ENCODE data around the gene ADAMTS16.

ADAMTS16 gene

GRCh38 chr5:5315068-5315980 lies 175.2 kb downstream of the ADAMTS16 start:
- no peak for DNase-seq (ENCODE audit: low read depth)

DNA sequence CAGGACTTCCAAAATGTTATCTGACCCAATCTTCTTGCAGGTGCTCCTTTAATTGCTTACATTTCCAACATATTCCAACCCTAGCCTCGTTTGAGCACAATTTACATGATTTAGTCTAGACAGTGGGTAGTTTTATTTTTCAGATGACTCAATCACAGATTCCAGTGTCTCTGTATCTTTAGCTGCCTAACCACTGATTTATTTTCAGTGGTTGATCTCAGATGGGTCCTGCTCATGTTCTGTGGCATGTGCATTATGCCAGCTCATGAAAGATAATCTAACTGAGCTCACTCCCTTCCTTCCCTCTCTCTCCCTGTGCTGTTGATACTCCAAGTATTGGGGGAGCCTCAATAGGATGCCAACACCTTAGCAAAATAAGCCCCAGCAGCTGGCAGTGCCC lies 176.2 kb downstream of the ADAMTS16 start:
- no peak for DNase-seq (ENCODE audit: low read depth)

DNA sequence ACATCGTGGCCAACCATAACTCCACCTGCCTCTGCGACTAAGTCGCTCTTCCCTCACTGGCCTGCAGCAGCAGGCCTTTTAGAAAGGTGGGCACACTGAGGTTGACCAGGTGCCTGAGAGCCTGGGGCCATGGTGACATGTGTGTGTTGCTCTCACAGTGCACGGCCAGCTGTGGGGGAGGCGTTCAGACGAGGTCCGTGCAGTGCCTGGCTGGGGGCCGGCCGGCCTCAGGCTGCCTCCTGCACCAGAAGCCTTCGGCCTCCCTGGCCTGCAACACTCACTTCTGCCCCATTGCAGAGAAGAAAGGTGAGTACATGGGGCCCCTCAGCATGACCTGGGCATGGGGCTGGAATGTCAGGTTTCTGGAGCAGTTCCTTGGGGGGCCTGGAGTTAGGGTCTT lies 177.8 kb downstream of the ADAMTS16 start:
- no peak for DNase-seq (ENCODE audit: low read depth)

DNA sequence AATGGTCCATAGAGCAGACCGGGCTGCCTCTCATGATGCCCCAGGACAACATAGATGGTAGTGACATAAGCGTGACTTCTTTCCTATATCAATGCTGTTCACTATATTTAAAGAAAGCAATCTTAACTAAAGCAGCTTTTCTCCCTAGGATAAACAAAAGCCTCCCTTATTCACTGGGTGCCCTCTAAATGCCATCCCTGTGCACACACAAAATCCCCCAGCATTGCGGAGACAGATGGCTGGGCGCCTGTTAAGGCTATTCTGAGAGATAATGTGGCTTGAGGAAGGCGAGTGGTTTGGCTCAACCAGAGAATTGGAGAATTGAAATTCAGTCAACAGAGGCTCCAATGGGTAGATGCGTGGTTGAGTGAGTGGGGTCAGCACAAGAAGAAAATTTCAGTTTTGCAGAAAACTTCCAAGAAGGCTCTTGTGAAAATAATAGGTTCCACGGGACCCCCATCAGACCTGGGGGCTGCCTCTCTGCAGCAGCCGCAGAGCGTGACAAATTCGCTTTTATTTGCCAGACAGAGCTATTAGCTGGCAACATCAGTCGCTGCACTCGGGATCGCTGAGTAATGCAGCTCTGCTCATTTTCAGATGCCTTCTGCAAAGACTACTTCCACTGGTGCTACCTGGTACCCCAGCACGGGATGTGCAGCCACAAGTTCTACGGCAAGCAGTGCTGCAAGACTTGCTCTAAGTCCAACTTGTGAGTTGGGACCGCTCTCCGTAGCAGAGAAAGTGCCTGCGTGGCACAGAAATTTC lies 178.5 kb downstream of the ADAMTS16 start:
- no peak for DNase-seq (ENCODE audit: low read depth)

DNA sequence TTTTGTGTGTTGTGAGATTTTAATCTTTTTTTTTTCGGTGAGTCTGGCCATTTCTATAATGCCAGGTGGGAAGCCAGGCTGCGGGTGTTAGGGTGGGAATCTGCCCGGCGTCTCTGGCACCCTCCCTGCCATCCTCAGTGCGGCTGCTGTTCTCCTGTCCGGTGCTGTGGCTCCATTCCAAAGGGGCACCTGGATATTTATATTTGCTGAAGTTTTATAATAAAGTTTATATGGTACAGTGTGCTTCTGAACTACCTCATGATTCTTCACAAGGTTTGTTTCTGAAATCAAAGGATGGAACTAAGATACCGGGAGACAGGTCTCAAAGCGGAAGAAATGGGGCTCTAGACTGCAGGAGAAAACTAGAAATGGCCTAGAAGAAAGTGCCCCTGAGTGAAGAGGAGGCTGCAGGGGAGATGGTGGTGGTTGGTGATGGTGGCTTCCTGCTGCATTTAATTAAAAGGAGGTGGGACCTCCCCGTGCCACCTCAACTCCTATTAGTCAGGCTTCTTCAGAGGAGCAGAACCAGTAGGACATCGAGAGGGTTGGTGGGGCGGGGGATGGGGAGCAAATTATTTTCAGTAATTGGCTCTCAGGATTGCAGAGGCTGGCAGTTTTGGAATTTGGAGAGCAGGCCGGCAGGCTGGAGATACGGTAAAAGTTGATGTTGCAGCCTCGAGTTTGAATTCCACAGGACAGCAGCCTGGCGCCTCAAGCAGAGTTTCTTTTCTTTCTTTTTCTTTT lies 180.1 kb downstream of the ADAMTS16 start:
- DNase-seq (ENCODE audit: low read depth), result no peak

- DNase-seq (ENCODE audit: low read depth), result no peak
Observed at GRCh38 chr5:5321137-5321536, 181.0 kb downstream of the ADAMTS16 start.

DNA sequence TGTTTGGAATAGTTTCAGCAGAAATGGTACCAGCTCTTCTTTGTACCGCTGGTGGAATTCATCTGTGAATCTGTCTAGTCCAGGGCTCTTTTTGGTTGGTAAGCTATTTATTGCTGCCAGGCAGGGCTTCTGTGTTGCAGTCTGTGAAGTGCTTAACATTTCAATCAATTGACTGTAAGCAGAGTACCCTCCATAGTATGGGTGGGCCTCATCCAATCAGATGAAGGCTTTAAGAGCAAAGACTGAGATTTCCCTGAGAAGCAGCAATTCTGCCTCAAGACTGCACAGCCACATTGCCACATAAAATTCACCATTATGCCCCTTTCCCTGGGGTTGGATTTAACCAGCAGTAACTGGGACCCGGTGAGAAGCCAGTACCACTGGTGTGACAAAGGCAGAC lies 183.4 kb downstream of the ADAMTS16 start:
- no peak for DNase-seq (ENCODE audit: low read depth)

- no peak for DNase-seq (ENCODE audit: low read depth)
Observed at GRCh38 chr5:5326115-5326758, 186.1 kb downstream of the ADAMTS16 start.

DNA sequence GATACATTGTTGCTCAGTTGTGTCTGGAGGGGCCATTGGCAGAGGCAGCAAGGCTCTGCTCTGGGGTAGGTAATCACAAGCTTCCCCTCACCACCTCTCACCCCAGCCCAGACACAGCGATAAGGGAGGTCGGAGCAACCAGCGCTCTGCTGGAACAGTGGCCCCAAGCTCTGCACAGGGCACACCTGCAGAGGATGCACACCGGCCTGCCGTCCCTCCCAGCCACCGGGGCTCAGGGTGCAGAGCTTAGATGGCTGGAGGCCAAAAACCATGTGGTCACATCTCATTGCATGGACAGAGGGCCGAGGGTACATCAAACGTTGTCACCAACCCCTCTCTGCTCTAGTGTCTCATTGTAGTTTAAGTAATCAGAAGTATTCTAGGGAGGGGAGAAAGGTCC lies 187.0 kb downstream of the ADAMTS16 start:
- no peak for DNase-seq (ENCODE audit: low read depth)

DNA sequence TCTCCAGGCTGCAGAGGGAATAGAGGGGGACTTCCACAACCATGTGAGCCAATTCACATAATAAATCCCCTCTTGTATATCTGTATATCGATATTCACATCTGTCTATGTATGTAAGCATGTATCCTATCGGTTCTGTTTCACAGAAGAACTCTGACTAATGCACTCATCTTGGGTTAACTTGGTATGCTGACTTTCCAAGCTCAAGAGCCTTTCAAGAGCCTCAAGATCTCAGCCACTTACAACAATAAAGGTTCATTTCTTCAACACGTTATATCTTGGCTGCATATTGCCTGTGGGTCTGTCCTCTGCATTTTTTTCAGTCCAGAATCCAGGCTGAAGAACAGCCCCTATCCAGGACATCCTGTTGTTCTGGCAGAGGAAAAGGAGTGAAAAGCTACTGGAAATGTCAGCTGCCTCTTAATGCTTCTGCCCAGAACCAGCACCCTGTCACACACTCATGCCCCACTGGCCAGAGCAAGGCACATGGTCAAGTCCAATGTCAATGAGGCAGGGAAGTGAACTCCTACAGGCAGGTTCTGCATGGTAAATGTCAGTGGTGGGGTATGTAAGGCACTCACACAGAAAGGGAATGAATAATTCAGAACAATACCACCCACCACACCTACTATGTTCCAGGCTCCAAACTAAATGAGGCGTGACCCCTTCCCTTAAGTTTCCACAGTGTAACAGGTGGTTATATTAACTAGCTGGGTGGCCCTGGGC lies 190.8 kb downstream of the ADAMTS16 start:
- no peak for DNase-seq (ENCODE audit: low read depth)

DNA sequence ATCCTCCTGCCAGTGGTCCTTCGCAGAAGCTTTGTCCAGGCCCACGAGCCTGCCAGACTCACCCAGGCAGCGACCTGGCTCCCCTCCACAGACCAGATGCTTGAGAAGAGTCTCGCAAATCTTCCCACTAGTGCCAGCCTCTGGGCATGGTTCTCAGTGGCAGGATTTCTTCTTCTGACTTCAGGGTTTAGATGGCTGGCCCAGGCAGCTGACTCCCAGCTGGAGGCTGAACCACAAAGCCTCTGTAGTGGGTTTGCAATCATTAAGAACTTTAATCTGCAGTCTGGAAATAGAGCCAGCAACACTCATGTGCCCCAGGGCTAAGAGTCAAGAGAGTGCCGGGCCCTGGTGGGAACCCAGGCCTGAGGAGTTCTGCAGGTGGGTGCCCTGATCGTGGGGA lies 191.7 kb downstream of the ADAMTS16 start:
- DNase-seq (ENCODE audit: low read depth), result no peak

GRCh38 chr5:5332287-5332686 lies 192.2 kb downstream of the ADAMTS16 start:
- no peak for DNase-seq (ENCODE audit: low read depth)

GRCh38 chr5:5335107-5335506 lies 195.0 kb downstream of the ADAMTS16 start:
- no peak for DNase-seq (ENCODE audit: low read depth)

DNA sequence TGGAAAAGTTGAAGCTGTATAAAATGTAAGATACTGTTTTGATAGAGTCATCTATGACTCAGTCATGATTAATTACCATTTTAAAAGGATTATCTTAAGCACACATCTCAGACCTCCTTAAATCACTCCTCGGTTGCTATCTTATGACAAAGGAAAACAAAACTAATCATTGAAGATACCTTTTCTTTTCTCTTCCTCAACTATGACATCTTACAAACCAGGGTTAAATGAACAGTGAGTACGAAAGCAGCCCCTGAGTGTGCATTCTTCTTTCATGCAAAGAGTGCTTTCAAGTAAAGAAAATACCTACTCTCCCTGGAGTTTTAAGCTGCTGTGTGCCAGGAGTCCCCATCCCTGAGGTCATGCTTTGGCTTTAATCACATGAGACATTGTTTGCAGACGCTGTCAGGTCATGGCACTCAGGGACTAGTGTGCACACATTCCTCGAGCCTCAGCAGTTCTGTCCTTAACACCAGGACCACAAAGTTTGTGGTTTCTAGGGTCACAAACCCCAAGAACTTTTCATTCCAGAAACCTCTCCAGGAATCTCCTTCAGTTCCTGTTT lies 195.7 kb downstream of the ADAMTS16 start:
- DNase-seq (ENCODE audit: low read depth), result no peak

DNA sequence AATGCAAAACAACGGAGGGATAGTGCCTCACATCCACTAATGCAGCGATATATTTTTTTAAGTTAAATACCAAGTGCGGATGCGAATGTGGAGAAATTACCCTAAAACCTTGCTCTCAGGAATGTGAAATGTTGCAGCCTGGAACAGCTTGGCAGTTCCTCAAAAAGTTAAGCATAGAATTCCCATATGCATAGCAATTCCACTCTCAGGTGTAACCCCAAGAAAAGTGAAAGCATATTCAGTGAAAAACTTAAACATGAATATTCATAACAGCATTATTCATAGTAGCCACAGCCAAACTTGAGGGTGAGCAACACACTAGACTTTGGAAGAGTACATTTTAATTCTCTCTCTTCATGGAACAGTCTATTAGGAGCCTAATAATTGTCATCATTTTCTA lies 199.1 kb downstream of the ADAMTS16 start:
- DNase-seq (ENCODE audit: low read depth), result no peak

GRCh38 chr5:5340206-5340729 lies 200.1 kb downstream of the ADAMTS16 start:
- no peak for DNase-seq (ENCODE audit: low read depth)

- DNase-seq (ENCODE audit: low read depth), result no peak
Observed at GRCh38 chr5:5341531-5342292, 201.6 kb downstream of the ADAMTS16 start.

- DNase-seq (ENCODE audit: low read depth), result no peak
Observed at GRCh38 chr5:5342784-5343183, 202.7 kb downstream of the ADAMTS16 start.

DNA sequence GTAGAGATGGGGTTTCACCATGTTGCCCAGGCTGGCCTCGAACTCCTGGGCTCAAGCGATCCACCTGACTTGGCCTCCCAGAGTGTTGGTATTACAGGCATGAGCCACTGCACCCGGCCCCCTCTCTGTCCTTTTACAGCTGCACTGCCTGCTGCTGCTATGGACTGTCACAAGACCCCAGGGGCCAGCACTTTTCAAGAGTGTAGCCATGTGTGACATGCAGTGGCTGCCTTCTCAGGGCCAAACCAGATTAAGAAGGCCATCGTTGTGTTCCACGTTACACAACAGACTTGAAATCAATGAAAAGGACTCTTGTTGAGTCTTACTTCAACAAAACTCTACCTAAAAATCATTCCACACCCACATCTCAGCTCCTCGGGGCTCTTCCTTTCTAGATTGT lies 203.4 kb downstream of the ADAMTS16 start:
- DNase-seq (ENCODE audit: low read depth), result no peak

GRCh38 chr5:5344051-5344571 lies 204.0 kb downstream of the ADAMTS16 start:
- DNase-seq (ENCODE audit: low read depth), result no peak

All from T follicular helper cell (primary cell).